ENCODE measurements around the gene FCHO1.

FCHO1 gene

GRCh38 chr19:17829855-17830566 lies 78.7 kb downstream of the FCHO1 start:
- peak; percentile 86 for DNase-seq (ENCODE audit: low read depth, low spot score)

GRCh38 chr19:17830567-17831418 lies 79.5 kb downstream of the FCHO1 start:
- peak; percentile 92 for DNase-seq (ENCODE audit: low read depth, low spot score)

GRCh38 chr19:17831419-17831888 lies 80.2 kb downstream of the FCHO1 start:
- no peak for DNase-seq (ENCODE audit: low read depth, low spot score)

GRCh38 chr19:17832443-17833208 lies 81.3 kb downstream of the FCHO1 start:
- no peak for DNase-seq (ENCODE audit: low read depth, low spot score)

GRCh38 chr19:17834350-17835181 lies 83.3 kb downstream of the FCHO1 start:
- DNase-seq (ENCODE audit: low read depth, low spot score): peak; percentile 46

- peak; percentile 14 for DNase-seq (ENCODE audit: low read depth, low spot score)
Observed at GRCh38 chr19:17835182-17836006, 84.1 kb downstream of the FCHO1 start.

- peak; percentile 46 for DNase-seq (ENCODE audit: low read depth, low spot score)
Observed at GRCh38 chr19:17836530-17836929, 85.3 kb downstream of the FCHO1 start.

GRCh38 chr19:17837972-17838371 lies 86.7 kb downstream of the FCHO1 start:
- DNase-seq (ENCODE audit: low read depth, low spot score): no peak
